ENCODE results near the gene SYNE3.

SYNE3 gene

GRCh38 chr14:95500201-95500681, 16.2 kb downstream of the SYNE3 start:
- H3K4me1 ChIP-seq, result no peaks in the 10 kb centered on the region

GRCh38 chr14:95499354-95499750, 17.1 kb downstream of the SYNE3 start:
- no peaks in the 10 kb centered on the region for H3K4me1 ChIP-seq
- H3K27ac ChIP-seq, result no peak overlapping the region
- no peak overlapping the region for H3K4me3 ChIP-seq (ENCODE audit: low read depth, low read length)
- TF ChIP-seq CTCF (IDR thresholded peaks at IDR 0.05), result no peak
- no peaks in the 10 kb centered on the region for H3K79me2 ChIP-seq
- H3K36me3 ChIP-seq (ENCODE audit: control insufficient read depth, insufficient read depth, low read length), result no peaks in the 10 kb centered on the region
- no peak overlapping the region for H3K9ac ChIP-seq
- H2AFZ ChIP-seq, result no peak overlapping the region
- no peaks in the 10 kb centered on the region for H3K27me3 ChIP-seq (ENCODE audit: control insufficient read depth, insufficient read depth, low read length)
- H3K9me3 ChIP-seq (ENCODE audit: control insufficient read depth, low read length), result no peaks in the 10 kb centered on the region
- H3K4me2 ChIP-seq (ENCODE audit: low read length), result no peak overlapping the region

More at GRCh38 chr14:95500201-95500681, 16.2 kb downstream of the SYNE3 start:
- Histone ChIP-seq H3K9ac (no peak overlapping the region), H3K9me3 (ENCODE audit: control insufficient read depth, low read length) (no peaks in the 10 kb centered on the region), H3K4me3 (ENCODE audit: low read depth, low read length) (no peak overlapping the region), H2AFZ (no peak overlapping the region), H3K4me2 (ENCODE audit: low read length) (no peak overlapping the region), H3K79me2 (no peaks in the 10 kb centered on the region), H3K27me3 (ENCODE audit: control insufficient read depth, insufficient read depth, low read length) (no peaks in the 10 kb centered on the region), H3K36me3 (ENCODE audit: control insufficient read depth, insufficient read depth, low read length) (no peaks in the 10 kb centered on the region), H3K27ac (no peak overlapping the region)
- no peak for TF ChIP-seq CTCF (IDR thresholded peaks at IDR 0.05)

GRCh38 chr14:95498622-95499353, 17.7 kb downstream of the SYNE3 start:
- Histone ChIP-seq H3K4me1 (no peaks in the 10 kb centered on the region), H3K36me3 (ENCODE audit: control insufficient read depth, insufficient read depth, low read length) (no peaks in the 10 kb centered on the region), H3K4me3 (ENCODE audit: low read depth, low read length) (no peak overlapping the region), H3K9me3 (ENCODE audit: control insufficient read depth, low read length) (no peaks in the 10 kb centered on the region), H3K79me2 (no peaks in the 10 kb centered on the region), H3K9ac (no peak overlapping the region), H2AFZ (no peak overlapping the region), H3K4me2 (ENCODE audit: low read length) (no peak overlapping the region), H3K27ac (no peak overlapping the region), H3K27me3 (ENCODE audit: control insufficient read depth, insufficient read depth, low read length) (no peaks in the 10 kb centered on the region)
- TF ChIP-seq CTCF (IDR thresholded peaks at IDR 0.05), result no peak

- Histone ChIP-seq H3K4me2 (ENCODE audit: low read length) (no peak overlapping the region), H3K9ac (no peak overlapping the region), H3K9me3 (ENCODE audit: control insufficient read depth, low read length) (no peaks in the 10 kb centered on the region), H3K27me3 (ENCODE audit: control insufficient read depth, insufficient read depth, low read length) (no peaks in the 10 kb centered on the region), H2AFZ (no peak overlapping the region), H3K36me3 (ENCODE audit: control insufficient read depth, insufficient read depth, low read length) (no peaks in the 10 kb centered on the region), H3K79me2 (no peaks in the 10 kb centered on the region), H3K27ac (no peak overlapping the region), H3K4me3 (ENCODE audit: low read depth, low read length) (no peak overlapping the region), H3K4me1 (no peaks in the 10 kb centered on the region)
- TF ChIP-seq CTCF (IDR thresholded peaks at IDR 0.05), result no peak
These were observed 18.9 kb downstream of the SYNE3 start for GRCh38 chr14:95497561-95498011.

Measured in parathyroid adenoma (tissue), 2 donors.